ENCODE results near the gene TPPP3.
"Not testable (repeated sequence)": the region's sequence is repeated elsewhere in the genome, so short reads cannot be mapped to it uniquely, and the experiment has no call there.

The TPPP3 gene

DNA sequence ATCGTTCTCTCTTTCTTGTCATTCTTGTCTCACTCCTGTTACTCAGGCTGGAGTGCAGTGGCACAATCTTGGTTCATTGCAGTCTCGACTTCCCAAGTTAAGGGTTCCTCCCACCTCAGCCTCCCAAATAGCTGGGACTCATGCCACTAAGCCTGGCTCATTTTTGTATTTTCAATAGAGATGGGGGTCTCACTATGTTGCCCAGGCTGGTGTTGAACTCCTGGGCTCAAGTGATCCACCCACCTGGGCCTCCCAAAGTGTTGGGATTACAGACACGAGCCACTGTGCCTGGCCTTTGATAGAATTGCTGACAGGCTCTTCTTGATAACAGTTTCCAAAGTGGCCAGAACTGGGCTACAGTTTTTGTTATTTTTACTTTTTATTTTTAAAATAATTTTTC lies 32.3 kb downstream of the TPPP3 start:
- Histone ChIP-seq H3K27ac (ENCODE audit: poor library complexity, severe bottlenecking) (no peak overlapping the region), H3K4me3 (ENCODE audit: severe bottlenecking) (no peak overlapping the region), H3K36me3 (ENCODE audit: low read depth) (no peaks in the 10 kb centered on the region), H3K4me1 (ENCODE audit: insufficient read depth, poor library complexity, severe bottlenecking) (no peaks in the 10 kb centered on the region), H3K9me3 (ENCODE audit: severe bottlenecking) (no peaks in the 10 kb centered on the region), H3K27me3 (ENCODE audit: insufficient read depth, poor library complexity, severe bottlenecking) (no peaks in the 10 kb centered on the region)
- TF ChIP-seq CTCF (IDR thresholded peaks at IDR 0.05; ENCODE audit: poor library complexity, severe bottlenecking): no peak
- ATAC-seq (ENCODE audit: low read depth): no peak
- DNase-seq (ENCODE audit: low spot score): no peak

DNA sequence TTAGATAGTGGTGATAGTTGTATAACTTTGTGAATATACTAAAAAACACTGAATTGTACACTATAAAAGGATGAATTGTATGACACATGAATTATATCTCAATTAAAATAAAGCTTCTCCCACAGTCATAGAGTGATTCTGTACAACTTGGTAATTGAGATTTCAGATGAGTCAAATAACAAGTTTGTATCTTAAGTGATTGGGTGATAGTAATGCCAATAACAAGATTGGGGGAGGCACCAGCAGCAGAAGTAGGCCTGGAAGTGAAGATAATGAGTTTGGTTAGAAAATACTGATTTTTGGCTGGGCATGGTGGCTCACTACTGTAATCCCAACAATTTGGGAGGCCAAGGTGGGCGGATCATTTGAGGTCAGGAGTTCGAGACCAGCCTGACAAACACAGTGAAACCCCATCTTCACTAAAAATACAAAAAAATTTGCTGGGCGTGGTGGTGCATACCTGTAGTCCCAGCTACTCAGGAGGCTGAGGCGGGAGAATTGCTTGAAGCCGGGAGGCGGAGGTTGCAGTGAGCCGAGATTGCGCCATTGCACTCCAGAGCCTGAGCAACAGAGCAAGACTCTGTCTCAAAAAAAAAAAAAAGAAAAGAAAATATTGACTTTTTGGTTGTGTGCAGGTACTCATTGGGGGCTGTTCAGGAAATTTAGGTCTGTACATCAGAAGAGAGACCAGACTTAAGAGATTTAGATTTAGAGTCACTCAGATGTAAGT lies 33.6 kb downstream of the TPPP3 start:
- H3K4me1 ChIP-seq (ENCODE audit: insufficient read depth, poor library complexity, severe bottlenecking); H3K36me3 ChIP-seq (ENCODE audit: low read depth); DNase-seq (ENCODE audit: low spot score); H3K27me3 ChIP-seq (ENCODE audit: insufficient read depth, poor library complexity, severe bottlenecking); ATAC-seq (ENCODE audit: low read depth); H3K27ac ChIP-seq (ENCODE audit: poor library complexity, severe bottlenecking); H3K9me3 ChIP-seq (ENCODE audit: severe bottlenecking); H3K4me3 ChIP-seq (ENCODE audit: severe bottlenecking): not testable (repeated sequence)

GRCh38 chr16:67357561-67357960 lies 35.7 kb downstream of the TPPP3 start:
- H3K27me3 ChIP-seq (ENCODE audit: insufficient read depth, poor library complexity, severe bottlenecking): no peaks in the 10 kb centered on the region
- H3K27ac ChIP-seq (ENCODE audit: poor library complexity, severe bottlenecking): no peak overlapping the region
- no peaks in the 10 kb centered on the region for H3K9me3 ChIP-seq (ENCODE audit: severe bottlenecking)
- DNase-seq (ENCODE audit: low spot score) (no peak), ATAC-seq (ENCODE audit: low read depth) (no peak)
- TF ChIP-seq CTCF (IDR thresholded peaks at IDR 0.05; ENCODE audit: poor library complexity, severe bottlenecking): no peak
- H3K4me3 ChIP-seq (ENCODE audit: severe bottlenecking): no peak overlapping the region
- no peaks in the 10 kb centered on the region for H3K4me1 ChIP-seq (ENCODE audit: insufficient read depth, poor library complexity, severe bottlenecking)
- no peaks in the 10 kb centered on the region for H3K36me3 ChIP-seq (ENCODE audit: low read depth)

DNA sequence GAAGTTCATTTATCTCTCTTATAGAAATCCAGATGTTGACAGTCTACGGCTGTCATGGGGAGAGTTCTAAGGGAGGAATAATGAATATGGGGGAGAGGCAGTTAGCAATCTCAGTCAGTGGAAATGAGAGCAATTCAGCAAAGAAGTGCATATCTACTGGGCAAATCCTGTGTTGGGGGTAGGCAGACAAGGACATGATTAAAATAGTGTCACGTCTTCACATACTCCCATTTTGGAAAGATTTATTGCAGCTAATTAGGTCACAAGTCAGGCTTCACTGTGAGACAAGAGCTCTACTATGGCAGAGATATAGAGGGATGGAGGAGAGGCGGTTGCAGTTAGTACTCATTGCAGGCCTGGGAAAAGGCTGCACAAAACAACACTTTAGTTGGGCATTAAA lies 36.9 kb downstream of the TPPP3 start:
- no peaks in the 10 kb centered on the region for H3K9me3 ChIP-seq (ENCODE audit: severe bottlenecking)
- no peak overlapping the region for H3K4me3 ChIP-seq (ENCODE audit: severe bottlenecking)
- no peak for TF ChIP-seq CTCF (IDR thresholded peaks at IDR 0.05; ENCODE audit: poor library complexity, severe bottlenecking)
- H3K27me3 ChIP-seq (ENCODE audit: insufficient read depth, poor library complexity, severe bottlenecking): no peaks in the 10 kb centered on the region
- H3K4me1 ChIP-seq (ENCODE audit: insufficient read depth, poor library complexity, severe bottlenecking): no peaks in the 10 kb centered on the region
- no peak for DNase-seq (ENCODE audit: low spot score)
- H3K27ac ChIP-seq (ENCODE audit: poor library complexity, severe bottlenecking): no peak overlapping the region
- no peaks in the 10 kb centered on the region for H3K36me3 ChIP-seq (ENCODE audit: low read depth)
- no peak for ATAC-seq (ENCODE audit: low read depth)

- not testable (repeated sequence) for DNase-seq (ENCODE audit: low spot score); H3K27ac ChIP-seq (ENCODE audit: poor library complexity, severe bottlenecking); H3K4me1 ChIP-seq (ENCODE audit: insufficient read depth, poor library complexity, severe bottlenecking); H3K9me3 ChIP-seq (ENCODE audit: severe bottlenecking); H3K36me3 ChIP-seq (ENCODE audit: low read depth); H3K4me3 ChIP-seq (ENCODE audit: severe bottlenecking); ATAC-seq (ENCODE audit: low read depth); H3K27me3 ChIP-seq (ENCODE audit: insufficient read depth, poor library complexity, severe bottlenecking)
Observed at GRCh38 chr16:67352463-67352862, 40.8 kb downstream of the TPPP3 start.

- ATAC-seq (ENCODE audit: low read depth) (no peak), DNase-seq (ENCODE audit: low spot score) (no peak)
- Histone ChIP-seq H3K27ac (ENCODE audit: poor library complexity, severe bottlenecking) (no peak overlapping the region), H3K27me3 (ENCODE audit: insufficient read depth, poor library complexity, severe bottlenecking) (no peaks in the 10 kb centered on the region), H3K36me3 (ENCODE audit: low read depth) (no peaks in the 10 kb centered on the region), H3K9me3 (ENCODE audit: severe bottlenecking) (no peaks in the 10 kb centered on the region), H3K4me1 (ENCODE audit: insufficient read depth, poor library complexity, severe bottlenecking) (peaks cover 6% of the 10 kb centered on the region), H3K4me3 (ENCODE audit: severe bottlenecking) (no peak overlapping the region)
- TF ChIP-seq CTCF (IDR thresholded peaks at IDR 0.05; ENCODE audit: poor library complexity, severe bottlenecking): no peak
Observed at GRCh38 chr16:67350324-67350723, 43.0 kb downstream of the TPPP3 start.

Measured in RWPE2 (cell line).